Colonic mucosa (tissue), 4 donors: ENCODE measurements around the gene DNPH1. TPM values are rescaled to one million over a fixed set of nuclear protein-coding genes. Genes with fewer than 3 reads are reported as not detected.

Experiments used
- DNase-seq: peaks from one replicate; pipeline ENCODE4 v3.0.0-alpha.2; 2020
- H3K27ac ChIP-seq: fragments of 200-600 bp; one replicate; pipeline ENCODE4 v1.8.0; 2021
- H3K27me3 ChIP-seq: fragments of 200-600 bp; one replicate; pipeline ENCODE4 v1.8.0; 2021
- H3K36me3 ChIP-seq: fragments of 200-600 bp; one replicate; pipeline ENCODE4 v1.8.0; 2021
- H3K4me1 ChIP-seq: fragments of 200-600 bp; one replicate; pipeline ENCODE4 v1.8.0; 2021; ENCODE audit warnings: mild to moderate bottlenecking
- H3K4me3 ChIP-seq: fragments of 200-600 bp; one replicate; pipeline ENCODE4 v1.8.0; 2021
- H3K9ac ChIP-seq, 2 donors: one replicate each; pipeline ENCODE4 v1.7.0; 2013; ENCODE audit warnings: control low read depth in 2 of 2, low read depth in 2 of 2, low read length in 2 of 2
- H3K9me3 ChIP-seq: fragments of 200-600 bp; one replicate; pipeline ENCODE4 v1.8.0; 2021
- intact Hi-C: fragments of 100-400 bp; cut with DNase I; formaldehyde crosslinking; loops from one replicate; pipeline ENCODE4 v1.14.1; 2022
- total RNA-seq, 2 donors: library from RNA; stranded (reverse); fragmentation: NEBNext Ultra II Directional in 1 of 2; extraction: Animal tissue kit (Norgen Biotek cat#: 25700) in 1 of 2; gene quantifications; one replicate each; pipeline ENCODE4 v1.2.1, GENCODE V29; 2021
- TF ChIP-seq, protein P1 (sequence below): fragments of 200-600 bp; IDR thresholded peaks from one replicate; pipeline ENCODE4 v1.8.0; 2022; ENCODE audit warnings: antibody characterized with exemption, mild to moderate bottlenecking
- donor health status: healthy.
- donor health status: DM: no; HTN: no; CAD: no.
- donor health status: DM: no; HTN: no; CAD: no.

Gene DNPH1
- total RNA-seq, 2 donors from 2014 or later = 76.8 to 99.4 TPM

GRCh38 chr6:43250992-43251373 lies 21.7 kb upstream of the DNPH1 start:
- Histone ChIP-seq H3K36me3 (no peaks in the 10 kb centered on the region), H3K9ac (no peak overlapping the region), H3K27me3 (peaks cover 12% of the 10 kb centered on the region), H3K4me1 (peaks cover 3% of the 10 kb centered on the region), H3K4me3 (no peak overlapping the region), H3K27ac (no peak overlapping the region), H3K9me3 (no peaks in the 10 kb centered on the region)
- intact Hi-C loops = no loop called here
- TF ChIP-seq, protein P1, sequence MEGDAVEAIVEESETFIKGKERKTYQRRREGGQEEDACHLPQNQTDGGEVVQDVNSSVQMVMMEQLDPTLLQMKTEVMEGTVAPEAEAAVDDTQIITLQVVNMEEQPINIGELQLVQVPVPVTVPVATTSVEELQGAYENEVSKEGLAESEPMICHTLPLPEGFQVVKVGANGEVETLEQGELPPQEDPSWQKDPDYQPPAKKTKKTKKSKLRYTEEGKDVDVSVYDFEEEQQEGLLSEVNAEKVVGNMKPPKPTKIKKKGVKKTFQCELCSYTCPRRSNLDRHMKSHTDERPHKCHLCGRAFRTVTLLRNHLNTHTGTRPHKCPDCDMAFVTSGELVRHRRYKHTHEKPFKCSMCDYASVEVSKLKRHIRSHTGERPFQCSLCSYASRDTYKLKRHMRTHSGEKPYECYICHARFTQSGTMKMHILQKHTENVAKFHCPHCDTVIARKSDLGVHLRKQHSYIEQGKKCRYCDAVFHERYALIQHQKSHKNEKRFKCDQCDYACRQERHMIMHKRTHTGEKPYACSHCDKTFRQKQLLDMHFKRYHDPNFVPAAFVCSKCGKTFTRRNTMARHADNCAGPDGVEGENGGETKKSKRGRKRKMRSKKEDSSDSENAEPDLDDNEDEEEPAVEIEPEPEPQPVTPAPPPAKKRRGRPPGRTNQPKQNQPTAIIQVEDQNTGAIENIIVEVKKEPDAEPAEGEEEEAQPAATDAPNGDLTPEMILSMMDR = no peak
- DNase-seq = peak; percentile 61

- TF ChIP-seq, protein P1 = no peak
- intact Hi-C loops = no loop called here
- H3K27me3 ChIP-seq = peaks cover 21% of the 10 kb centered on the region
Observed at GRCh38 chr6:43248791-43249190, 19.5 kb upstream of the DNPH1 start.

GRCh38 chr6:43248101-43248500 lies 18.8 kb upstream of the DNPH1 start:
- H3K9ac ChIP-seq = no peak overlapping the region
- intact Hi-C loops = no loop called here
- no peaks in the 10 kb centered on the region for H3K36me3 ChIP-seq
- H3K27me3 ChIP-seq = peaks cover 26% of the 10 kb centered on the region
- no peaks in the 10 kb centered on the region for H3K9me3 ChIP-seq
- no peak overlapping the region for H3K27ac ChIP-seq
- DNase-seq = no peak
- TF ChIP-seq, protein P1 = no peak
- H3K4me1 ChIP-seq = peaks cover 3% of the 10 kb centered on the region
- H3K4me3 ChIP-seq = peak overlapping the region; percentile 58

More at GRCh38 chr6:43248791-43249190, 19.5 kb upstream of the DNPH1 start:
- no peak for DNase-seq
- Histone ChIP-seq H3K4me1 (peaks cover 3% of the 10 kb centered on the region), H3K9ac (no peak overlapping the region), H3K9me3 (no peaks in the 10 kb centered on the region), H3K4me3 (no peak overlapping the region), H3K27ac (no peak overlapping the region), H3K36me3 (no peaks in the 10 kb centered on the region)

- Histone ChIP-seq H3K9ac (peak overlapping the region in 1 of 2 donors; percentile 55), H3K27ac (no peak overlapping the region)
Observed at GRCh38 chr6:43247114-43247999, 18.1 kb upstream of the DNPH1 start.

DNA sequence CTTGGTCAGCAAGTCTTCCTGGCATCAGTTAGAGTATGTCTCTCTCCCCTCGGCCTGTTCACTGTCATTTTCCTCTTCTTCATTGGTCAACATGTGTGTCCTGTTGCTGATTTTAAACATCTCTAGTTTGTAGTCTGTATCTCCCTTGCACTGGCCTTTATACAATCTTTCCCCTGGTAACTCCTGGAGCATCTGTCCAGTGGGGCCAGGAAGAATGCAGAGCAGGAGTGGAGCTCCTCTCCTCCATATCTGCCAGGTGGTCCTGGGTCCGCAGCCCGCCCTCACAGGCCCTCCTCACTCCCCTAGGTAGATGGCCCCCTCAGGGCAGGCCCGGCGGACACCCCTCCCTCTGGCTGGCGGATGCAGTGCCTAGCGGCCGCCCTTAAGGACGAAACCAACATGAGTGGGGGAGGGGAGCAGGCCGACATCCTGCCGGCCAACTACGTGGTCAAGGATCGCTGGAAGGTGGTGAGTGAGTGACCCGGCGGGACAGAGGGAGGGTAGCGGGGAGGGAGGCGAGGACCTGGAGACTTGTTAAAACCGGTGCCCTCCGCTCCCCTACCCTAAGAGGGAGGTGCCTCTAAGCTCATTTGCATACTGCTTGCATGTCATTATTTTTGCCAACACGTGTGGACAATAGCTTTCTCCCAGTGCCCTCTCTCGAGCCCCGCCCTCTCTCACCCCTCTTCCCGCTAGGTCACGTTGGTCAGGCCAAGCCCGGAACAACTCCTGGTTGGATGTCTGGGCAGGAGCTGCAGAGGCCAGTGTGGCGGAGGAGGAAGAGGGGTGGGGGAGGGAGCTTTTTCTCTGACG lies 17.2 kb upstream of the DNPH1 start:
- TF ChIP-seq, protein P1 = no peak
- Histone ChIP-seq H3K4me3 (peak overlapping the region; percentile 58), H3K4me1 (peaks cover 3% of the 10 kb centered on the region), H3K27ac (no peak overlapping the region), H3K9me3 (no peaks in the 10 kb centered on the region), H3K27me3 (peaks cover 31% of the 10 kb centered on the region), H3K36me3 (no peaks in the 10 kb centered on the region), H3K9ac (no peak overlapping the region)
- DNase-seq = peak; percentile 74
- intact Hi-C loops = no loop called here

More at GRCh38 chr6:43247114-43247999, 18.1 kb upstream of the DNPH1 start:
- Histone ChIP-seq H3K4me3 (peak overlapping the region; percentile 58), H3K9me3 (no peaks in the 10 kb centered on the region), H3K4me1 (peaks cover 3% of the 10 kb centered on the region), H3K36me3 (no peaks in the 10 kb centered on the region), H3K27me3 (peaks cover 34% of the 10 kb centered on the region)
- TF ChIP-seq, protein P1 = no peak
- intact Hi-C loops = no loop called here
- DNase-seq = peak; percentile 84
